ENCODE measurements around the gene CNPY4.

GRCh38 chr7:100105534-100105933, 13.9 kb upstream of the CNPY4 start:
- TF ChIP-seq MAX (IDR thresholded peaks at IDR 0.05; ENCODE audit: low read depth, low read length) (no peak), CTCF (IDR thresholded peaks at IDR 0.05; ENCODE audit: low read depth, low read length) (no peak)

Measured in NB4 (cell line).